HG02610 (cell line): ENCODE results near the gene NFATC1.

Experiments
- ATAC-seq: cut with Tn5 transposase; IDR thresholded peaks from one replicate; pipeline ENCODE4 v1.9.1; 2021; ENCODE audit warnings: mild to moderate bottlenecking, moderate library complexity; ENCODE audit not compliant: unreplicated experiment

Gene NFATC1

DNA sequence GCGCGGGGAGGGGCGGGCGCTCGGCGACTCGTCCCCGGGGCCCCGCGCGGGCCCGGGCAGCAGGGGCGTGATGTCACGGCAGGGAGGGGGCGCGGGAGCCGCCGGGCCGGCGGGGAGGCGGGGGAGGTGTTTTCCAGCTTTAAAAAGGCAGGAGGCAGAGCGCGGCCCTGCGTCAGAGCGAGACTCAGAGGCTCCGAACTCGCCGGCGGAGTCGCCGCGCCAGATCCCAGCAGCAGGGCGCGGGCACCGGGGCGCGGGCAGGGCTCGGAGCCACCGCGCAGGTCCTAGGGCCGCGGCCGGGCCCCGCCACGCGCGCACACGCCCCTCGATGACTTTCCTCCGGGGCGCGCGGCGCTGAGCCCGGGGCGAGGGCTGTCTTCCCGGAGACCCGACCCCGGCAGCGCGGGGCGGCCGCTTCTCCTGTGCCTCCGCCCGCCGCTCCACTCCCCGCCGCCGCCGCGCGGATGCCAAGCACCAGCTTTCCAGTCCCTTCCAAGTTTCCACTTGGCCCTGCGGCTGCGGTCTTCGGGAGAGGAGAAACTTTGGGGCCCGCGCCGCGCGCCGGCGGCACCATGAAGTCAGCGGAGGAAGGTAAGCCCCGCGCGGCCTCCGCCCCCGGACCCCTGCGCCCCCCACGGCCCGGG, at the start of gene NFATC1:
Gene NFATC1 (plus strand): TSS at position 170 of the 644 bp plus-strand sequence. CDS start 295 bp downstream, at position 465.
- peak; percentile 30 for ATAC-seq

DNA sequence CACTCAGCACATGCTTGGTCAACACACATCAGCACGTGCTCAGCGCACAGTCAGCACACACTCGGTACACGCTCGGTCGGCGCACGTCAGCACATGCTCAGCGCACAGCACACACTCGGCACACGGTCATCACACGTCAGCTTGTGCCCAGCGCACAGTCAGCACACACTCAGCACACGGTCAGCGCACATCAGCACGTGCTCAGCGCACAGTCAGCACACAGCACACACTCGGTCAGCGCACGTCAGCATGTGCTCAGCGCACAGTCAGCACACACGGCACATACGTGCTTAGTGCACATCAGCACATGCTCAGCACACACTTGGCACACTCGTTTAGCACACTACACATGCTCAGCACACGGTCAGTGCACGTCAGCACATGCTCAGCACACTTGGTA, 49.7 kb upstream of the NFATC1 start:
- ATAC-seq: no peak

DNA sequence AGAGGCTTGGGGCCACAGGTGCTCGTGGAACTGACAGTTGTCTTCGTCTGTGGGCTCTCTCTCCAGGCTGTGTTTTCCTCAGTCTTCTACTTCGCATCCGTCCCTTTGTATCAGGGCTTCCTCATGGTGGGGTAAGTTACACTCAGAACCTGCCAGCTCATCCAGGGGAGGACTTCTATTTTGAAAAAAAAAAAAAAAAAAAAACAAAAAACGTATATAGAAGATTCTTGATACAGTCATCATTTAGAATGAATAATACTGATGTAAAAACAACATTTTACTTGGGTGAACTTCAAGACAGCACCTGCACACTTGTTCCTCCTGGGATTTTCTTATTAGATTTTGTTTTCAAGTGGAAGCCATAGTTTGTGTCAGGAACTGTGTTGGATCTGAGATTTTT, 47.7 kb upstream of the NFATC1 start:
- no peak for ATAC-seq

DNA sequence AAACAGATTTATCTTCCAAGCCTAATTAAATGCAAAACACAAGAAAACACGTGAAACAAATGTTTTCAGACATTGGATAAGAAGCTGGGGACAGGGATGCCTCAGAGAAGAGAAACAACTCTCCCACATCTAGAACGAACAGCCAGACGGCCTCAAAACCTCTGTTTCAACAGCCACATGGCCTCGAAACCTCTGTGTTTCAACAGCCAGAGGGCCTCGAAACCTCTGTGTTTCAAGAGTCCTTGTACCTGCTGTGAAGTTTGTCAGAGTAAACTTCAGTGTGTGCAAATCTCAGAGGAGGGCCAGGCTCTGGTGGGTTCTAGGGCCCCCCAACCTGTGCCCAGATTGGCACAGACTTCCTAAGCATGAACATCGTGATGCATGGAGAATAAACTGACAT, 43.3 kb upstream of the NFATC1 start:
- ATAC-seq: no peak

DNA sequence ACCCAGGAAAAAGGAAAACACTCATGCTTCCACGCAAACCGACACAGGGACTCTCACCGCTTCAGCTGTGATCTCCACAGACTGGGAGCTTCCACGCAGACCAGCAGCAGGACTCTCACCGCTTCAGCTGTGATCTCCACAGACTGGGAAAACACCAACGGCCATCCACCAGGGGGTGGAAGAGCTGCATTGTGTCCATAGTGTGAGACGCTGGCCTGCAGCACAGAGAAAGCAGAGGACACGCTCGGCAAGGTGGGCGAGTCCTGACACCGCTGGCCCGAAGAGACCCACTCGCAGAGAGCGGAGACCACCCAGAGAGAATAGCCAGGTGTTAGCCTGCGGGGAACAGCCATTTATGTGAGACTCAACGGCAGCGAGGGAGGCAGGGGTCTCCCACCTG, 42.5 kb upstream of the NFATC1 start:
- no peak for ATAC-seq

DNA sequence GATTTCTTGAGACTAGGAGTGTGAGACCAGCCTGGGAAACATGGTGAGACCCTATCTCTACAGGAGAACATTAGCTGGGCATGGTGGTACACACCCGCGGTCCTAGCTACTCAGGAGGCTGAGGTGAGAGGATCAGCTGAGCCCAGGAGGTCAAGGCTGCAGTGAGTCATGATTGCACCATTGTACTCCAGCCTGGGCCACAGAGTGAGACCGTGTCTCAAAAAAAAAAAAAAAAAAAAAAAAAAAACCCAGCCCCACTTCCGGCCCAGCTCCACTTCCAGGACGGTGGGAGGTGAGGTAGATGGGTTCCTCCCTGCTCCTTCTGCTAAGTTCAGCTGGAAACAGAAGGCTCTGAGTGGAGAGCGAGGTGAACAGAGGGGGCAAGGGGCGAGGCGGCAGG, 41.4 kb upstream of the NFATC1 start:
- no peak for ATAC-seq

DNA sequence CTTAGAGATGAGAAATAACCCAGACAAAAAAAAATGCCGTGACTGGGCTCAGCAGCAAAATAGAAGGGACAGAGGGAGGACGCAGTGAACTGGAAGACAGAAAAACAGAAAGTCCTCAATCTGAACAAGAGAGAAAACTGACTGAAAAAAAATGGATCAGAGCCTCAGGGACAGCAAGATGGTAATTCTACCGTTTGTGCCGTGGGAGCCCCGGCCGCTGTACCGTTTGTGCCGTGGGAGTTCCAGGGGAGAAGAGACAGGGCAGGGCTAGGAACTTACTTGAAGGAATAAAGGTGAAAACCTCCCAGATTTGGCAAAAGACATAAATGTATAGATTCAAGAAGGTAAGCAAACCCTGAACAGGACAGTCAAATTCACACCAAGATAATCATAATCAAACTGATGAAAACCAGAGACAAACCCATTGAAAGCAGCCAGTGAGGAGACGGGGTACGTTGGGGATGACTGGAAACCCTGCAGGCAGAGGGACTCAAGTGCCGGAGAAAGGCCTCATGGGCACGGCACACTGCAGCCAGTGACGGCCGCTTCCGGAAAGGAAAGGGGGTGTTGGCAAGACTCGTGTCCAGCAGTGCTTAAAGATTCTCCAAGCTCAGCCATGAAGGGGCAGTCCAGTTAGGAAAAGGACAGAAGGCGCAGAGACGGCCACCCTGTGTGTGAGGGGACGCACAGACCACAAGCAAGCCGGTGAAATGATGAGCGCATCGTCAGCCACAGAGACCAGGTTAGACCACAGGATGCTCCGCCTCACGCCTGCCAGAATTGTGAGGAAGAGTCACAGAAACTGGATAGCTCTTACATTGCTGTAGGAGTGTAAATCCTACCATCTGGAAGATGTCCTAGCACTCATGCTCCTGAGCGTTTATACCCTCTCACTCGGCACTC, 40.0 kb upstream of the NFATC1 start:
- ATAC-seq: no peak

DNA sequence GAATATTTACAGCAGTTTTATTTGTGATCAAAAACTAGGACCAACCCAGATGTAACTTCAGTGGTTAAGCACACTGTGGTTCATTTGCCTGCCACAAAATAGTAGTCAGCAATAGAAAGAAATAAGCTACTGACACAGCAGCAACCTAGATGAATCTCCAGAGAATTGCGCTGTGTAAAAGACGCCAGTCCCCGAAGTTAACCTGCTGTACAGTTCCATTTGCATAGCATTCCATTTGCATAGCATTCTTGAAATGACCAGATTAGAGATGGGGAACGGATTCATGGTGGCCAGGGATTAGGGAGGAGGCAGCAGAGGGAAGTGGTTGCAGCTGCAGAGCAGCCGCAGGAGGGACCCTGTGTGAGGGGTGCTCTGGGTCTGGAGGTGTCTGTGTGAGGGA, 39.3 kb upstream of the NFATC1 start:
- peak; percentile 90 for ATAC-seq

DNA sequence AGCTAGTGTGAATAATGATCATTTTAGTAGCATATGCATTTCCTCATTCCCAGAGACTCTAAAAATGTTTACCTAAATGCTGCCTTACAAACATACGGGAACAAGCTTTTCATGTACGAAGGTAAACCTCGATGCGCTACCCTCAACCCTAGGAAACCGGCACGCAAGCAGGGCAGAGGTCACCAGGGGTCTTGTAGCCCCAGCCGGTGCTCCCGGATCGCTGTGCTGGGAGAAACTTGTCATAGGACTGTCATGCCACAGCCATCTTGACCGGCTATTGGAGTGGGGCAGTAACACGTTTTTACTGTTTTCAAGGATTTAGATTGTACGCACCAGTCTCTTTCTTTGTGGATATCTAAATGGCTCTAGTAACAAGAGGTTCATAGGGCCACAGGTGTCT, 34.8 kb upstream of the NFATC1 start:
- ATAC-seq: no peak

DNA sequence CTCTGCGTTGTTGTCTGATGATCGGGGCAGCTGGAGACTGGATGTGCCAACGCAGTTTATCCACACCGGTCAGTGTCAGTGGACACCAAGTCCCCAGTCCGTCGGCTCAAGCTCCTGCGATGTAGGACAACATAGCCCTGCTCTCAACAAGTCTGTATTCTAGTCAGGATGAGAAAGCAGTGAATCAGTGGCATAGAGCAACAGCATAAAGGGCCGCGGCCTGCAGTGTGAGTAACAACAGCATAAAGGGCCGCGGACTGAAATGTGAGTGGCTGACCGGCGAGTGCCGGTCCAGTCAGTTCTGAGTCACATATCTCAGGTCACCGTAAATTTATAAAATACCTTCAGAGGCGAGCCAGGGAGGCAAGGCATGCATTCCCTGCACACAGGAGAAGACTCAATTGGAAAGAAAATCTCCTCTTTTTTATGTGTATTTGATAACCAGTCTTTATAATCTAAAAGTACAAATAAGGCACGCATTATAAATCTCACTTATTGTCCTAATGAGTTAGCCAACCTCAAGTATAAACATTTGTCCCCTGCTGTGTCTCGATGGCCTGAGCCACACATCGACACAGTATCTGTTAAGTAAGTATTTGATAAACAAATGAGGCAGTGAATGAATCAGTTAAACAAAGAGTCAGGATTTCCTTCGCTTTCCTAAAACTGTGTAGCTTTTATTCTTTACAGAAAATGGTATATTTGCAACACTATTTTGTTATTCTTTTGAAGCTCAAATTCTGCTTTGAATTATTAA, 33.8 kb upstream of the NFATC1 start:
- ATAC-seq: no peak

DNA sequence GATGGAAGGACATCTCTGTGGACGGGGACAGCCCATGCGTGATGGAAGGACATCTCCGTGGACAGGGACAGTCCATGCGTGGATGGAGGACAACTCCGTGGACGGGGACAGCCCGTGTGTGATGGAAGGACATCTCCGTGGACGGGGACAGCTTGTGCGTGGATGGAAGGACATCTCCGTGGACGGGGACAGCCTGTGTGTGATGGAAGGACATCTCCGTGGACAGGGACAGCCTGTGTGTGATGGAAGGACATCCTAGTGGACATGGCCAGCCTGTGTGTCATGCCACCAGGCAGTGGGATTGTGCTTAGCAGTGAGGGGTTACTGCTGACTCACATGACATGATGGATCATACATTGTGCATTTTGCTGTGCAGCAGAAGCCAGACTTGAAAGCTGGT, 30.0 kb upstream of the NFATC1 start:
- ATAC-seq: no peak

DNA sequence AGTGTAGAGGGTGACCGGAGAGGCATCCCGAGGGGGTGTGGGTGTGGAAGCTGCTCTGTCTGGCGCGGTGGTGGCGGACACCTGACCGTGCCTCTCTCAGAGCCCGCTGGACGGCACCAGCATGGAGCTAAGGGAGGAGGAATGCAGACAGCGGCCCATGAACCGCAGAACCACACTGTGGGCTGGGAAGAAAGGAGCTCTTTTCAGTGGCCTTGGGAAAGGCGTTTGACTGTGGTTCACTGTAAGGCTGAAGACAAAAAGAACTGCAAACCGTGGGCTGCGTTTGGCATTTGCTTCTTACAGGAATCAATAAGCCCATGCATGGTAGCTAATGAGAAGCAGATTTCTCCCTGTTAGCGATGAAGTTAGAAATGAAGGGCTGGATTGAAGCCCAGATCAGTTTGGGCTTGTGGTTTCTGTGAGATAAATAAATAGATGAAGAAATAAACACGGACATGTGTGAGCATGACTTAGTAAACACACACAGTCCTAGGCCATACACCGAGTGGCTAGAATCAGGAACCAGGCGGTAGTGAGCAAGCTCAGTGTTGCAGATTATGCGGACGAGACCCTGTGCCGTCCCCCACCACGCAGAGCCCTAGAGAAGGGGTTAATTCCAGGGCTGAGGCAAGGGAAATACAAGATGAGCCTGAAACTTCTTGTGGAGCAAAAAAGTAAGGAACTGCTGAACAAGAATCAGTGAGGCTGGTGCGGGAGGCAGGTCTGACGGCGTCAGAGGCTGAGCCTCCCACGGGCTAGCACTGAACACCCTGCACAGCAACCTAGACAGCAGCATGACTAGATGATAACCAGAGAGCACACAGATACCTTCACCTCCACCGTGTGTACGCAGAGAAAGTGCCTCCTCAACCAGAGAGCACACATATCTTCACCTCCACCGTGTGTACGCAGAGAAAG, 29.3 kb upstream of the NFATC1 start:
- no peak for ATAC-seq

DNA sequence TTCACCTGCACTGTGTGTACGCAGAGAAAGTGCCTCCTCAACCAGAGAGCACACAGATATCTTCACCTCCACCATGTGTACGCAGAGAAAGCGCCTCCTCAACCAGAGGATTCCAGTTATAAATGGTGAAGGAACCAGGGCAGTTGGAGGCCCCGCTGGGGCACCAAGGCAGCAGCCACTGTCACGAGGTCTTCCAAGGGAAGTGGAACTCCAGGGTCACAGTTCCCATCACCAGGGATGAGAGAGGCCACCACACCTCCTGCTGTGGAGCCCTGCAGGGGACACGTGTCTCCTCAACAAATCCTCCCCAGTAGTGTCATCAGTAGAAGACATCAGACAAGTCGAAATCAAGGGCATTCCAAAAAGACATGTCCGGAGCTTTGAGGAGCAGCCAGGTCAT, 28.2 kb upstream of the NFATC1 start:
- ATAC-seq: no peak

DNA sequence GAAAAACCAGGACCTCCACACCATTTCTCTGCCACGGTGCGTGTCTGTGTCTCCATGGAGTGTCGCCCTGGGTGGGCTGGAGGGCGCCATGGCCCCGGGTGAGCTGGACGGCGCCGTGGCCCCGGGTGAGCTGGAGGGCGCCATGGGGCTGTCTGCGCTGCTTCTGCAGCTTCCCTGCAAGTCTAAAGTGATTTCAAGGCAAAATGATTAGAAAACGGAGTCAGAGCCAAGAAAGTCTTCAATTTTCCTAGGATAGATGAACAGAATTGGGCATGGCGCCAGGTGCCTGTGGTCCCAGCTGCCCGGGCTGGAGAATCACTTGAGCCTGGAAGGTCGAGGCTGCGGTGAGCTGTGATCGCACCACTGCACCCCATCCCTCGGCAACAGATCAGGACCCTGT, 27.7 kb upstream of the NFATC1 start:
- no peak for ATAC-seq

DNA sequence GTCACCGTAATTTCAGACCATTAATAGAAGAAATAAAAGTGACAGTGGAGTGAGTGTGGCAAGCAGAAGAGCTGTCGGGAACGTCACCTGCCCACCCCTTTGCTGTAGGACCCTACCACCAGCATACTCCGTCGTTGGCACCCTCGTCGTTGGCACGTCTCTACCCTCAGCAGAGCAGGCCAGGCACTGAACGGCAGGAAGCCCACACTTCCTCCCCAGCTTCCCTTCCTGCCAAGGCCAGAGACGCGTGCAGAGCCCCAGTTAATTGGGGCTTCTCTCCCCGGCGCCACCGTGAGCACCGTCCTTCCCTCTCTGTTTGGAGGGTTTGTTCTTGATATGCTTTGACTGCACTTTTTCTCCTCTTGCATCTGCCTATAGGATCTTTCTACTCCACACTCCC, 27.0 kb upstream of the NFATC1 start:
- no peak for ATAC-seq

DNA sequence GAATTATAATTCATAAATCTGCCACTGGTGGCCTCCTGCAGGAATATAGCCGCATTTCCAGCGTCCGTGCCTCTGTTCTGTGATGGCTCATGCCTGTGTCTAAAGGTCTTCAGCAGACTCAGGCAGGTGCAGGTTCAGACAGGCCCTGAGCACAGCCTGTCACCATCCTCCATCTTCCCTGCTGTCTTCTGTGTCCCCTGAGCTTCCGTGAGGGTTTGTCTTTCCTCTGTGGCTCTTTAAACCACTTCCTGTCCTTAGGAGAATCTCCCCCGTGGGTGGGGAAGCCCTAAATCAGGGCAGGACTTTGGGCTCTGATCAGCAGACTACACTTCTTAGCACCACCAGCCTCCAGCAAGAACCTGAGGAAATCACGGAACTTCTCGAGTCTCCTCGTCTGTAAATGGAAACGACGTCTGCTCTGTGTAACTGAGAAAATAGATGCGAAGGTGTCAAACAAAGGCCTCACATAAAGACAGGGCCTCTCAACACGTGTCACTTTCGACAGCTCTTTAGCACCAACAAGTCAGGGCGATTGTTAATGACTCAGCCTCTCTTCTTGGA, 24.1 kb upstream of the NFATC1 start:
- peak; percentile 67 for ATAC-seq

DNA sequence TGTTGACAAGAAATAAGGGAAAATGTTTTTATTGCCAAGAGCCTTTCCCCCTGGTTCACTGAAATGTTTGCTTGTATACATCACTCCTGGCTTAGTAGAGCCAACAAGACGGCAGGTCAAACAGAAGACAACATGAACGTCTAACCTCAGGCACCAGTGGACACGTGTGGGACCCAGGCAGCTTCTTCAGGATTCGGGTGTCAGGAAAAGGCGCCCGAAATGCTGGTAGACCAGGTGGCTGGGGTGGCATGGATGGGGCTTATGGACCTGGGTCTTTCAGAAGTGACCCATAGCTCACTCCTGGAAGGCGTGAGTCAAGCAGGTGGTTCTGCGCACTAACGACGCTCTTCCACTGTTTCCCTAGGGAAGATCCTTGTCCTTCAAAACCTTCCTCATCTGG, 23.3 kb upstream of the NFATC1 start:
- no peak for ATAC-seq

DNA sequence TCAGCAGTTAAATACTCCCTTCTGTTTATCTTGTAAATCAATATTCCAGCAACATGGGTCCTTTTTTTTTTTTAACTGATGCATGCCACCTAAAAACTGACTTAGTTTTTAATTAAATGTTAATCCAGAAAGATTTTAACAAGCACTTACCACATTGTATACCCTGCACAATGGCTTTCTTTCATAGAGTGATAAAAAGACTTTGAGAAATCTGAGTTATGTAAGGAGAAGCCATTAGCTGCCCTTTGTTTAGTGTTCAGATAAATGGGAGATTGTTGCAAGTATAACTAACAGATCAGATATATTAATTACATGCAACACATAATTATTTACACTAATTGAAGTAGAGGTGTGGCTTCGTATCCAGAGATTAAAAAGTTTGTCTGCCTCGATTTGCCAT, 22.7 kb upstream of the NFATC1 start:
- no peak for ATAC-seq

DNA sequence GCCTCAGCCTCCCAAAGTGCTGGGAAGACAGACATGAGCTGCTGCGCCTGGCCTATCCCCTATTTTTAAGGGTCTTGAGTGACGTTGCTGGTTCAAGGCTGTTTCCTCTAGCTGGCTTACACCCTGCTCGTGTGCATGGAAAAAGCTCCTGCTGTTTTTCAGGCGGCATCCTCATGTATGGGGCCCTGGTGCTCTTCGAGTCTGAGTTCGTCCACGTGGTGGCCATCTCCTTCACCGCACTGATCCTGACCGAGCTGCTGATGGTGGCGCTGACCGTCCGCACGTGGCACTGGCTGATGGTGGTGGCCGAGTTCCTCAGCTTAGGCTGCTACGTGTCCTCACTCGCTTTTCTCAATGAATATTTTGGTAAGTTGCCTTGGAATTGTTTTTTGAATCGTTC, 22.0 kb upstream of the NFATC1 start:
- ATAC-seq: no peak

DNA sequence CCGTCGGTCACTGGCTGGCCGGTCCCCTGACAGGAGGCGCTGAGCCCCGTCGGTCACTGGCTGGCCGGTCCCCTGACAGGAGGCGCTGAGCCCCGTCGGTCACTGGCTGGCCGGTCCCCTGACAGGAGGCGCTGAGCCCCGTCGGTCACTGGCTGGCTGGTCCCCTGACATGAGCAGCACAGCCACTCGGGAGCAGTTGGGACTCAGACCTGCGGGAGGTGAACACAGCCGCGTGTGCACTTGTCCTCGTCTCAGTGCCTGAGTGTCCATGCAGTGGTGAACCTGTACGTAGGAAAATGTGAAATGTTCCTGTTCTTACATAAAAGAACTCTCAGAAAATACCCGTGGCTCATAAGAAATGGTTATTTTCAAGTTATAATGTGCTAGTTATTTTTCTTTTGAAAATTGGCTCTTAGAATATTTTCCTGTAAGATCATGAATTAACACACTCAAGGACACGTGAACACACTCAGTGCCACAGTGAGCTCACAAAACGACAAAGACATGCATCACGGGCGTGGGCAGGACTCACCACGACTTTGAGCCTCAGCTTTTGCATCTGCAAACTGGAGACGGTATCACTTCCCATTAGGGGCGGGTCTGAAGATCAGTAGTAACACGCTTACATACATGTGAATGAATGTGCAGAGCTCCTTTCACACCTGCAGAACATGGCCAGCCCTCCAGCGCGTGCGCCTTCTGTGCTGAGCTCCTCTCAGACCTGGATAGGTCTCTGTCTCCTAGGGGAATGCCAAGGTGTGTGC, 21.1 kb upstream of the NFATC1 start:
- ATAC-seq: peak; percentile 69
